Testis (tissue), 3 donors: ENCODE data around the gene CHD2. TPM values are rescaled to one million over a fixed set of nuclear protein-coding genes. Genes with fewer than 3 reads are reported as not detected.

Experiments used
- DNase-seq: peaks from one replicate; pipeline ENCODE4 v3.0.0-alpha.2; 2019
- H3K27ac ChIP-seq, 2 donors: fragments of 200-600 bp; sonication (generic); one replicate each; pipeline ENCODE4 v1.5.1; 2019
- H3K27me3 ChIP-seq: fragments of 200-600 bp; sonication (generic); one replicate; pipeline ENCODE4 v1.5.1; 2019
- H3K36me3 ChIP-seq: fragments of 200-600 bp; sonication (generic); one replicate; pipeline ENCODE4 v1.5.1; 2017; ENCODE audit warnings: low read depth; ENCODE audit errors: missing control alignments
- H3K4me1 ChIP-seq: fragments of 200-600 bp; sonication (generic); one replicate; pipeline ENCODE4 v1.5.1; 2019
- H3K4me3 ChIP-seq, 2 donors: fragments of 200-600 bp; sonication (generic); one replicate each; pipeline ENCODE4 v1.5.1; 2017 to 2019
- H3K9me3 ChIP-seq: fragments of 200-600 bp; sonication (generic); one replicate; pipeline ENCODE4 v1.5.1; 2017
- CTCF ChIP-seq, 3 experiments: fragments of 450-650 bp in 2 of 3; fragments of 200-600 bp in 1 of 3; sonication (generic) in 1 of 3; IDR thresholded peaks; one replicate each; pipeline ENCODE4 v1.5.1; 2016 to 2019; ENCODE audit warnings: antibody characterized with exemption in 3 of 3, mild to moderate bottlenecking in 2 of 3, moderate library complexity in 1 of 3
- POLR2A ChIP-seq: fragments of 450-650 bp; IDR thresholded peaks from one replicate; pipeline ENCODE4 v1.6.1; 2017; ENCODE audit warnings: antibody characterized with exemption, mild to moderate bottlenecking, moderate library complexity
- WGBS, 2 donors: methylation state at CpG; one replicate each; pipeline ENCODE4 v1.1.5; 2018; 5-methylcytosine and 5-hydroxymethylcytosine counted together
- intact Hi-C: fragments of 100-400 bp; cut with DNase I; formaldehyde crosslinking; loops from one replicate; pipeline ENCODE4 v1.15.1; 2023; ENCODE audit warnings: low total_unique reads
- polyA plus RNA-seq: library from polyadenylated mRNA; stranded (reverse); fragments of 350-450 nt; fragmentation: Illumina TruSeq; extraction: RNeasy Lipid Tissue Mini Kit (QIAGEN cat#74804); gene quantifications from one replicate; pipeline ENCODE4 v1.2.3, GENCODE V29; 2014; ENCODE audit warnings: low read depth, low replicate concordance; ENCODE audit not compliant: insufficient read depth
- total RNA-seq, 2 donors: library from RNA; depleted of rRNA; stranded (reverse); fragments of >200 nt; gene quantifications; one replicate each; pipeline ENCODE4 v1.2.3, GENCODE V29; 2016

The CHD2 gene
- total and polyA plus RNA-seq, 3 donors from 2014 or later = 64.5 to 129 (median 113) TPM

GRCh38 chr15:93052090-93052879 lies 152.2 kb downstream of the CHD2 start:
- Histone ChIP-seq H3K4me3 (no peak overlapping the region), H3K27me3 (no peaks in the 10 kb centered on the region), H3K27ac (no peak overlapping the region), H3K36me3 (no peaks in the 10 kb centered on the region), H3K4me1 (peaks cover 18% of the 10 kb centered on the region), H3K9me3 (no peaks in the 10 kb centered on the region)
- TF ChIP-seq POLR2A = no peak
- intact Hi-C loops = no loop called here
- DNase-seq = no peak
- WGBS, 2 donors = 80 to 89% methylated on average over 7 to 39 of the region's 39 CpGs

- no peak overlapping the region for H3K27ac ChIP-seq
- TF ChIP-seq CTCF (IDR thresholded peaks at IDR 0.05) = no peak
- intact Hi-C loops = no loop called here
- H3K27me3 ChIP-seq = no peaks in the 10 kb centered on the region
- no peaks in the 10 kb centered on the region for H3K9me3 ChIP-seq
- no peak overlapping the region for H3K4me3 ChIP-seq
- no peaks in the 10 kb centered on the region for H3K36me3 ChIP-seq
- peaks cover 27% of the 10 kb centered on the region for H3K4me1 ChIP-seq
- no peak for DNase-seq
- WGBS, 2 donors = 74% methylated on average over 11 of the region's 11 CpGs; no CpG with 5 or more reads in 1 of the 2 donors
Observed at GRCh38 chr15:93055211-93055610, 155.1 kb downstream of the CHD2 start.

GRCh38 chr15:93056836-93057235 lies 156.7 kb downstream of the CHD2 start:
- no peaks in the 10 kb centered on the region for H3K36me3 ChIP-seq
- WGBS, 2 donors = 70 to 95% methylated on average over 5 to 7 of the region's 7 CpGs
- DNase-seq = no peak
- TF ChIP-seq POLR2A (no peak), CTCF (IDR thresholded peaks at IDR 0.05) (no peak)
- no peak overlapping the region for H3K27ac ChIP-seq
- intact Hi-C loops = no loop called here
- no peak overlapping the region for H3K4me3 ChIP-seq
- peaks cover 38% of the 10 kb centered on the region for H3K4me1 ChIP-seq
- H3K27me3 ChIP-seq = no peaks in the 10 kb centered on the region
- H3K9me3 ChIP-seq = no peaks in the 10 kb centered on the region

GRCh38 chr15:93057618-93058017 lies 157.5 kb downstream of the CHD2 start:
- Histone ChIP-seq H3K27me3 (no peaks in the 10 kb centered on the region), H3K27ac (no peak overlapping the region), H3K9me3 (no peaks in the 10 kb centered on the region), H3K4me3 (no peak overlapping the region), H3K36me3 (no peaks in the 10 kb centered on the region), H3K4me1 (peaks cover 38% of the 10 kb centered on the region)
- TF ChIP-seq POLR2A = no peak
- TF ChIP-seq CTCF (IDR thresholded peaks at IDR 0.05) = no peak
- WGBS, 2 donors = 67 to 72% methylated on average over 8 of the region's 8 CpGs
- DNase-seq = no peak
- intact Hi-C loops = no loop called here

GRCh38 chr15:93058128-93058527 lies 158.0 kb downstream of the CHD2 start:
- no peaks in the 10 kb centered on the region for H3K27me3 ChIP-seq
- H3K4me1 ChIP-seq = peaks cover 39% of the 10 kb centered on the region
- no peak overlapping the region for H3K4me3 ChIP-seq
- intact Hi-C loops = no loop called here
- 66 to 67% methylated on average over 8 of the region's 8 CpGs for WGBS, 2 donors
- H3K9me3 ChIP-seq = no peaks in the 10 kb centered on the region
- H3K27ac ChIP-seq = no peak overlapping the region
- DNase-seq = no peak
- no peaks in the 10 kb centered on the region for H3K36me3 ChIP-seq
- TF ChIP-seq CTCF (IDR thresholded peaks at IDR 0.05) = no peak
- no peak for TF ChIP-seq POLR2A
